ENCODE data around the gene LRRC3.

- no peak for TF ChIP-seq CTCF (IDR thresholded peaks at IDR 0.05)
- no peak for TF ChIP-seq EZH2 (IDR thresholded peaks at IDR 0.05)
Observed at GRCh38 chr21:44500111-44500510, 44.8 kb downstream of the LRRC3 start.

Measured in neural progenitor cell (in vitro differentiated cells).